Pancreas (tissue), 10 donors: ENCODE measurements around the gene ZBTB3. TPM values are rescaled to one million over a fixed set of nuclear protein-coding genes. Genes with fewer than 3 reads are reported as not detected.

Experiments used
- ATAC-seq, 4 donors: fragments of 200-7000 bp; cut with Tn5 transposase; one replicate each; pipeline versions ENCODE4 v1.8.0 to v1.9.1; 2020; ENCODE audit warnings: mild to moderate bottlenecking in 4 of 4, moderate library complexity in 4 of 4
- DNase-seq, 6 donors: peaks; one replicate each; pipeline ENCODE4 v3.0.0-alpha.2; 2020
- FAIRE-seq: peaks from 2 replicates; lab custom pipeline; 2012; peaks lifted over from hg19 to GRCh38; lab: Jason Lieb, UNC
- H3K27ac ChIP-seq, 4 donors: fragments of 200-600 bp; sonication (generic); 1 replicate in 3 of 4; 2 replicates in 1 of 4; pipeline versions ENCODE4 v1.5.0 to v1.8.0; 2020
- H3K27me3 ChIP-seq, 4 donors: fragments of 200-600 bp; one replicate each; pipeline ENCODE4 v1.8.0; 2021
- H3K36me3 ChIP-seq, 3 donors: fragments of 200-600 bp; sonication (generic) in 1 of 3; one replicate each; pipeline versions ENCODE4 v1.5.0 to v1.8.0; 2020 to 2021
- H3K4me1 ChIP-seq, 3 donors: fragments of 200-600 bp; one replicate each; pipeline ENCODE4 v1.8.0; 2021
- H3K4me3 ChIP-seq, 4 donors: fragments of 200-600 bp; sonication (generic) in 2 of 4; one replicate each; pipeline versions ENCODE4 v1.5.0 to v1.8.0; 2020 to 2021
- H3K9me3 ChIP-seq, 4 donors: fragments of 200-600 bp; one replicate each; pipeline ENCODE4 v1.8.0; 2021
- WGBS, 2 donors: extraction: QIAGEN DNeasy Blood & Tissue Kit; methylation state at CpG; one replicate each; pipeline ENCODE4 v1.1.7; 2013; 5-methylcytosine and 5-hydroxymethylcytosine counted together
- intact Hi-C, 3 donors: fragments of 100-400 bp; cut with DNase I; formaldehyde crosslinking; loops; one replicate each; pipeline versions ENCODE4 v1.11.1 to v1.14.2; 2022
- polyA plus RNA-seq, 2 donors: library from polyadenylated mRNA; stranded (reverse); fragments of 200-250 nt; gene quantifications; one replicate each; pipeline ENCODE4 v1.2.3, GENCODE V29; 2013
- total RNA-seq, 6 donors: library from RNA; stranded (reverse); fragmentation: NEBNext Ultra II Directional in 4 of 6; extraction: Animal tissue kit (Norgen Biotek cat#: 25700) in 4 of 6; gene quantifications; one replicate each; pipeline versions ENCODE4 v1.2.1 to v1.2.4, GENCODE V29; 2021 to 2023
- TF ChIP-seq, protein P1 (sequence below), 4 donors: fragments of 200-600 bp; sonication (generic) in 3 of 4; IDR thresholded peaks; one replicate each; pipeline versions ENCODE4 v1.5.0 to v1.8.0; 2021; ENCODE audit warnings: antibody characterized with exemption in 4 of 4
- donor health status: healthy with polysubstance abuse.
- donor health status: DM: no; HTN: no; CAD: no; lungs with moderate emphysema.
- donor health status: DM: no; HTN: no; CAD: no.
- donor health status: control.
- donor health status: control.
- donor health status: Bipolar disorder and iron deficiency.
- donor health status: DM: yes; HTN: yes; CAD: no.
- donor health status: DM: no; HTN: no; CAD: no.
- donor health status: DM: no; HTN: no; CAD: no.
- donor health status: DM: yes; HTN: yes; CAD: no.

The ZBTB3 gene
- total and polyA plus RNA-seq, 8 donors: 2.0 to 9.8 (median 4.8) TPM

DNA sequence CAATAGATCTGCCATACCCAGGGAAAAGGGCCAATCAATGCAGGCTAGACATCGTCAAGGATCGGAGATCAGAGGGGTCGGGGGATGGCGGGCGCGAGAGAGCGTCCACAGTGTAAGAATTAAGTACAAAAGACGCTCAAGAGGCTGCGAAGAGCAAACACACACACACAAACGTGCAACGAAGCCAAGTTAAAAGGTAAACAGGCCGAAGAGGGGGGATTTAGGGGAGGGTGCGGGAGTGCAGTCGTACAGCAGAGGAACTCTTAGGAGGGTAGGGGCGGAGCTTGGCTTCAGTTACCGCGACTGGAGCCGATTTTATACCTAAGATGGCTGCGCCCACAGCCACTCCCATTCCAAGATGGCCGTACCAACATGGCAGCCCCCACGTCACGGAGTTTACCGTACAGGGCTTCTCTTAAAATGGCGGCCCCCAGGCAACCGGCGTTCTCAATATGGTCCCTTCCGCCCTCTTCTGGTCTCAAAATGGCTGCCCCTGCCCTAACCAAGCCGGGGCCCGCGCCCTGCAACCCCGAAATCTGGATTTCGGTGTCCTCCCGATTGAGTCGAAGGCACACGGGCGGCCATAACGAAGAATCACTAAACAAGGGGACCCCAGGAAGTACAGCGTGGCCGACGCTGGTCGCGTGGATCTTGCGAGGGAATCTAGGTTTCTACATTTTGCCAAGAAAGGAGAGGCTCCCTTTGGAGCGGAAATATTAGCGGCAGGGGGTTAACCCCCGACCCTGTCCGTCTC lies 44.5 kb downstream of the ZBTB3 start:
- peak; percentile 68 to 81 (median 76) for ATAC-seq
- peak; percentile 88 to 98 (median 97) for DNase-seq
- TF ChIP-seq, protein P1, sequence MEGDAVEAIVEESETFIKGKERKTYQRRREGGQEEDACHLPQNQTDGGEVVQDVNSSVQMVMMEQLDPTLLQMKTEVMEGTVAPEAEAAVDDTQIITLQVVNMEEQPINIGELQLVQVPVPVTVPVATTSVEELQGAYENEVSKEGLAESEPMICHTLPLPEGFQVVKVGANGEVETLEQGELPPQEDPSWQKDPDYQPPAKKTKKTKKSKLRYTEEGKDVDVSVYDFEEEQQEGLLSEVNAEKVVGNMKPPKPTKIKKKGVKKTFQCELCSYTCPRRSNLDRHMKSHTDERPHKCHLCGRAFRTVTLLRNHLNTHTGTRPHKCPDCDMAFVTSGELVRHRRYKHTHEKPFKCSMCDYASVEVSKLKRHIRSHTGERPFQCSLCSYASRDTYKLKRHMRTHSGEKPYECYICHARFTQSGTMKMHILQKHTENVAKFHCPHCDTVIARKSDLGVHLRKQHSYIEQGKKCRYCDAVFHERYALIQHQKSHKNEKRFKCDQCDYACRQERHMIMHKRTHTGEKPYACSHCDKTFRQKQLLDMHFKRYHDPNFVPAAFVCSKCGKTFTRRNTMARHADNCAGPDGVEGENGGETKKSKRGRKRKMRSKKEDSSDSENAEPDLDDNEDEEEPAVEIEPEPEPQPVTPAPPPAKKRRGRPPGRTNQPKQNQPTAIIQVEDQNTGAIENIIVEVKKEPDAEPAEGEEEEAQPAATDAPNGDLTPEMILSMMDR (IDR thresholded peaks at IDR 0.05): no peak
- 6 to 7% methylated on average over 46 to 47 of the region's 47 CpGs for WGBS, 2 donors
- H3K4me1 ChIP-seq: peaks cover 43 to 67% (median 50%) of the 10 kb centered on the region in 3 donors
- peak overlapping the region; percentile 75 to 96 (median 88) for H3K27ac ChIP-seq
- H3K4me3 ChIP-seq: peak overlapping the region; percentile 38 to 52 (median 42)
- intact Hi-C loops: no loop called here
- FAIRE-seq: no peak
- H3K9me3 ChIP-seq: no peaks in the 10 kb centered on the region
- no peaks in the 10 kb centered on the region for H3K36me3 ChIP-seq
- no peaks in the 10 kb centered on the region for H3K27me3 ChIP-seq

DNA sequence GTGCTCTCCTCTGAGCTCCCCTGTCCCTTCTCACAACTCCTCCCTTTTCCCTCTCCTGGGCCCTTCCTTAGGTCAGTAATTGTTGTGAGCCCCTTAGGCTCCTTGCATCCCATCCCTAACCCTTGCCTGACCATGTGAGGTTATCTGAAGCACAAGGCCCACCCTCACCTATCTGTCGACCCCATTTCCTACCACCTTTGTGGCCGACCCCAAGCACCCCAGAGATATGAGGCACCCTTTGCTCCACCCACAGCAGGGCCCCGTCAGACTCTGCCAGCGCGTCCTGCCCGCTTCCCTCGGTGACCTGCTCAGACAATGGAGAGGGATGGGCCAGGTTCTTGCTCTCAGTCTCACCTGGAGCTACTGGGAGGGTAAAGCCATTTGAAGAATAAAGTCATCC lies 45.2 kb downstream of the ZBTB3 start:
- H3K4me3 ChIP-seq: peak overlapping the region in 3 of 4 donors; percentile 39 to 52 (median 46)
- peak in 2 of 4 donors; percentile 3 to 5 for ATAC-seq
- no peaks in the 10 kb centered on the region for H3K36me3 ChIP-seq
- peak in 5 of 6 donors; percentile 47 to 74 (median 52) for DNase-seq
- peaks cover 37 to 61% (median 44%) of the 10 kb centered on the region in 3 donors for H3K4me1 ChIP-seq
- H3K27ac ChIP-seq: peak overlapping the region; percentile 75 to 96 (median 88)
- intact Hi-C loops: no loop called here
- H3K9me3 ChIP-seq: no peaks in the 10 kb centered on the region
- FAIRE-seq: no peak
- TF ChIP-seq, protein P1 (IDR thresholded peaks at IDR 0.05): no peak
- WGBS, 2 donors: 5 to 7% methylated on average over 7 of the region's 7 CpGs
- H3K27me3 ChIP-seq: no peaks in the 10 kb centered on the region

DNA sequence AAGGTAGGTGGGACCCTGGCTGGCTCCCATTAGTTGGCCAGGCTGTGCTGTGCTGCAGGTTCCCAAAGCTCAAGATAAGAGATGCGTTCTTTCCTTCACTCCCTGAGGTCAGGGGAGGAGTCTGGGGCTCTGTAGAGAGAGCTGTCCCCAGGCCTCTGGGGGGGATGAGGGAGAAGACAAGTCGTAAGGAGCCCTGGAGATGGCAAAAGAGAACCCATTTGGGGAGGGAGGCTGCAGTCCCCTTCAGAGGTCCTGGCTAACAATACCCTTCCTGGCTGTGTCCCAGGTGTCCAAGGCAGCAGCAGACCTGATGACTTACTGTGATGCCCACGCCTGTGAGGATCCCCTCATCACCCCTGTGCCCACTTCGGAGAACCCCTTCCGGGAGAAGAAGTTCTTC lies 45.6 kb downstream of the ZBTB3 start:
- peak in 2 of 6 donors; percentile 29 to 37 for DNase-seq

DNA sequence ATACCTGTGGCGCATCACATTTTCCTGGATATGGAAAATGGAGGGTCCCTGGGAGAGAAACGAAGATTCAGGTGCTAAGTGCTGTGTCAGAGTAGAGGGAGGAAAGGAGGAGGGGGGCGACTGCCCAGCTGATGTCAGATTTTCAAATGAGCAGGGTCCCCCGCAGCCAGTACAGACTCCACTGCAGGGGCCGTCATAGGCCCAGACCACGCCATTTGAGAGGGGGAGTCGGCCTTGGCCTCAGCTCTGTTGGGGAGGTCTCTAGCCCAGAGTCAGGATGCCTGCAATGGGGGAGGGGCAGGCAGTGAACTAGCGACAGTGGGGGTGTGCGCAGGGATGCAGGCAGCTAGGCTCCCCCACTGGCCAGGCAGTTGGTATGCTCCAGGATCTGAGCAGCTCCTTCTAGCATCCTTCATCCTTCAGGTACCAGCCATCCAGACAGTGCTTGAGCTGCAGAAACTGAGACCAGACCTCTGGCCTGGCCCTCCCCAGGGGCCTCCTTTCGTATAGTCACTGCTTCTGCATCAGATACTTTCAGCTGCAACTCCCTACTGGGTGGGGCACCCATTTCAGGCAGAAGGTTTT lies 46.6 kb downstream of the ZBTB3 start, which contains the start of the genes BSCL2 and GNG3:
Gene BSCL2 (minus strand): TSS at position 148 of the 585 bp plus-strand sequence. CDS start 229 bp downstream, outside the sequence.
Gene GNG3 (plus strand): TSS at position 400 of the 585 bp plus-strand sequence. CDS start 620 bp downstream, outside the sequence.
- Histone ChIP-seq H3K36me3 (no peaks in the 10 kb centered on the region), H3K4me1 (peaks cover 31 to 47% (median 32%) of the 10 kb centered on the region in 3 donors), H3K4me3 (peak within 1 kb of the TSS; percentile 36 to 73 (median 56)), H3K27ac (peak within 1 kb of the TSS; percentile 56 to 96 (median 88)), H3K27me3 (no peaks in the 10 kb centered on the region), H3K9me3 (no peaks in the 10 kb centered on the region)
- 76% methylated on average over 10 of the region's 10 CpGs for WGBS, 2 donors
- TF ChIP-seq, protein P1 (IDR thresholded peaks at IDR 0.05): no peak
- no peak for ATAC-seq
- intact Hi-C loops: no loop called here
- no peak for FAIRE-seq
- peak in 5 of 6 donors; percentile 34 to 74 (median 41) for DNase-seq

More for the DNA sequence above, 45.6 kb downstream of the ZBTB3 start:
- peaks cover 33 to 57% (median 40%) of the 10 kb centered on the region in 3 donors for H3K4me1 ChIP-seq
- peak overlapping the region; percentile 75 to 96 (median 88) for H3K27ac ChIP-seq
- ATAC-seq (no peak), FAIRE-seq (no peak)
- TF ChIP-seq, protein P1 (IDR thresholded peaks at IDR 0.05): no peak
- H3K36me3 ChIP-seq: no peaks in the 10 kb centered on the region
- intact Hi-C loops: no loop called here
- 55 to 69% methylated on average over 4 to 5 of the region's 5 CpGs for WGBS, 2 donors
- H3K27me3 ChIP-seq: no peaks in the 10 kb centered on the region
- H3K9me3 ChIP-seq: no peaks in the 10 kb centered on the region
- peak overlapping the region in 2 of 4 donors; percentile 46 to 52 for H3K4me3 ChIP-seq
